Suppressor macrophage treated with lipopolysaccharide for 4 hours (primary cell): ENCODE data around the gene GOLGA8T.
"Not testable (repeated sequence)": the region's sequence is repeated elsewhere in the genome, so short reads cannot be mapped to it uniquely, and the experiment has no call there.

Experiments used
- DNase-seq: peaks from one replicate; pipeline ENCODE4 v3.0.0-alpha.2; 2020

GOLGA8T gene

DNA sequence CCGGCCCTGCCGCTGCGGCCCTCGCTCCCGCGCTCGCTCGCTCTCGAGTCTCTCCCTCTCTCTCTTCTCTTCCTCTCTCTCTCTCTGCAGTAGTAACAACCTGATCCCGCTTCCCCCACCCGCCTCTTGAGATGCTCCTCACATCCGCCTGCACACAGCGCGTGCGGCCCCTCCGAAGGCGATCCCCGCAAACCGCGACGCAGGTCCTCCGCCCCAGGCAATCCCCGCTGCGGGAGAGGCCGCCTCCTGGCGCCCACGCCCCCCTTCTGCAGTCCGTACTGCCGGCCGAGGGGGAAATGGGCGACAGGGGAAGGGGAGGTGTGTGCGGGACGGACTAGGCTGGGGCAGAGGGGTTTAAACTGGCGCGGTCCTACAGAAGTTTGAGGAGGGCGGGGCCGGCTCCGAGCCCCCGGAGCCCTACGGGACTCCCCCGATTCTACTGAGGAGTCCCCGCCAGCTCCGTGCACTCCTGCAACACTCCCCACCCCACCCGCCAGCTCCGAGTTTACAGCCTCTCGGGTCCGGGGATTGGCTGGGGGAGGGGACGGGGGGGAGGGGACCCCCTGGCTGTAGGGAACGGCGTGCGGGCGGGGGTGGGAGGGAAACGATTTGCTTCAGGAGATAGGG is 57.4 kb downstream of the GOLGA8T start:
- not testable (repeated sequence) for DNase-seq

GRCh38 chr15:30192892-30193291 is 58.0 kb downstream of the GOLGA8T start:
- not testable (repeated sequence) for DNase-seq
